Astrocyte (in vitro differentiated cells and primary cell): ENCODE results near the gene OVCA2. TPM values are rescaled to one million over a fixed set of nuclear protein-coding genes. Genes with fewer than 3 reads are reported as not detected.

Experiments
- DNase-seq: peaks from one replicate; pipeline ENCODE4 v3.0.0-alpha.2; 2010; ENCODE audit warnings: low read depth
- FAIRE-seq: peaks from 2 replicates; lab custom pipeline; 2011; peaks lifted over from hg19 to GRCh38; lab: Jason Lieb, UNC
- H2AFZ ChIP-seq: 2 replicates; pipeline ENCODE4 v1.6.0; 2012; ENCODE audit warnings: low read depth, low read length, inconsistent platforms
- H3K27ac ChIP-seq: 2 replicates; pipeline ENCODE4 v1.5.1; 2011; ENCODE audit warnings: low read depth, low read length, inconsistent platforms
- H3K27me3 ChIP-seq: 2 replicates; pipeline ENCODE4 v1.6.0; 2011; ENCODE audit warnings: low read length, inconsistent platforms; ENCODE audit not compliant: insufficient read depth
- H3K36me3 ChIP-seq: 2 replicates; pipeline ENCODE4 v1.5.1; 2011; ENCODE audit warnings: low read length, inconsistent platforms; ENCODE audit not compliant: insufficient read depth
- H3K4me1 ChIP-seq: 2 replicates; pipeline ENCODE4 v1.5.1; 2011; ENCODE audit warnings: low read length, inconsistent platforms; ENCODE audit not compliant: insufficient read depth
- H3K4me2 ChIP-seq: 2 replicates; pipeline ENCODE4 v1.6.0; 2012; ENCODE audit warnings: low read length, inconsistent platforms
- H3K4me3 ChIP-seq: 2 replicates; pipeline ENCODE4 v1.5.1; 2011; ENCODE audit warnings: low read depth, mild to moderate bottlenecking, low read length, inconsistent platforms; ENCODE audit not compliant: insufficient read depth
- H3K79me2 ChIP-seq: 2 replicates; pipeline ENCODE4 v1.6.0; 2012; ENCODE audit warnings: mild to moderate bottlenecking, low read length, inconsistent platforms; ENCODE audit not compliant: insufficient read depth
- H3K9ac ChIP-seq: 2 replicates; pipeline ENCODE4 v1.6.0; 2012; ENCODE audit warnings: mild to moderate bottlenecking, low read length, inconsistent platforms
- H3K9me3 ChIP-seq: 2 replicates; pipeline ENCODE4 v1.5.1; 2012; ENCODE audit warnings: low read depth, mild to moderate bottlenecking, low read length, inconsistent platforms; ENCODE audit not compliant: insufficient read depth
- H4K20me1 ChIP-seq: 2 replicates; pipeline ENCODE4 v1.6.0; 2012; ENCODE audit warnings: low read length, inconsistent platforms; ENCODE audit not compliant: insufficient read depth
- H3K27ac Mint-ChIP-seq: one replicate; pipeline ENCODE4 v1.8.0; 2021; ENCODE audit warnings: mild to moderate bottlenecking, mixed read lengths; ENCODE audit not compliant: unreplicated experiment
- H3K27me3 Mint-ChIP-seq: one replicate; pipeline ENCODE4 v1.8.0; 2021; ENCODE audit warnings: low read depth, mixed read lengths; ENCODE audit not compliant: unreplicated experiment
- H3K36me3 Mint-ChIP-seq: one replicate; pipeline ENCODE4 v1.8.0; 2021; ENCODE audit warnings: low read depth, mixed read lengths; ENCODE audit not compliant: unreplicated experiment
- H3K4me1 Mint-ChIP-seq: one replicate; pipeline ENCODE4 v1.8.0; 2021; ENCODE audit warnings: low read depth, mixed read lengths; ENCODE audit not compliant: unreplicated experiment
- H3K4me3 Mint-ChIP-seq: one replicate; pipeline ENCODE4 v1.8.0; 2021; ENCODE audit warnings: mild to moderate bottlenecking, moderate library complexity, mixed read lengths; ENCODE audit not compliant: unreplicated experiment
- H3K9me3 Mint-ChIP-seq: one replicate; pipeline ENCODE4 v1.8.0; 2021; ENCODE audit warnings: mild to moderate bottlenecking, mixed read lengths; ENCODE audit not compliant: unreplicated experiment
- CTCF ChIP-seq: IDR thresholded peaks from 2 replicates; pipeline ENCODE4 v1.5.1; 2011; ENCODE audit warnings: low read depth, mild to moderate bottlenecking, inconsistent platforms, low read length, moderate library complexity; ENCODE audit not compliant: insufficient read depth
- EZH2 ChIP-seq: IDR thresholded peaks from 2 replicates; pipeline ENCODE4 v1.6.1; 2012; ENCODE audit warnings: mild to moderate bottlenecking, low read length, inconsistent platforms; ENCODE audit not compliant: insufficient read depth
- total RNA-seq: library from RNA; stranded (reverse); gene quantifications from 2 replicates; pipeline ENCODE4 v1.2.1, GENCODE V29; 2021

Gene OVCA2
- total RNA-seq, 1 donor from 2014 or later, result 36.8 TPM

GRCh38 chr17:2065949-2066400 lies 24.2 kb downstream of the OVCA2 start:
- peak overlapping the region; percentile 99 for H3K27ac ChIP-seq
- TF ChIP-seq CTCF (no peak), EZH2 (no peak)
- no peaks in the 10 kb centered on the region for H3K27me3 ChIP-seq
- Mint-ChIP-seq H3K27me3 (no peaks in the 10 kb centered on the region), H3K27ac (peak overlapping the region; percentile 84), H3K9me3 (no peaks in the 10 kb centered on the region), H3K4me1 (peaks cover 65% of the 10 kb centered on the region), H3K4me3 (peak overlapping the region; percentile 65), H3K36me3 (peaks cover 30% of the 10 kb centered on the region)
- no peak for FAIRE-seq
- H3K4me2 ChIP-seq, result peak overlapping the region; percentile 25
- DNase-seq, result no peak
- no peaks in the 10 kb centered on the region for H4K20me1 ChIP-seq
- H3K36me3 ChIP-seq, result no peaks in the 10 kb centered on the region
- no peak overlapping the region for H2AFZ ChIP-seq
- H3K9ac ChIP-seq, result peak overlapping the region; percentile 93
- H3K79me2 ChIP-seq, result peaks cover 36% of the 10 kb centered on the region
- H3K4me3 ChIP-seq, result no peak overlapping the region
- peaks cover 92% of the 10 kb centered on the region for H3K4me1 ChIP-seq
- no peaks in the 10 kb centered on the region for H3K9me3 ChIP-seq

GRCh38 chr17:2067048-2067561 lies 25.3 kb downstream of the OVCA2 start:
- peaks cover 92% of the 10 kb centered on the region for H3K4me1 ChIP-seq
- peaks cover 72% of the 10 kb centered on the region for H3K4me1 Mint-ChIP-seq

More at GRCh38 chr17:2067048-2067561, 25.3 kb downstream of the OVCA2 start:
- H2AFZ ChIP-seq, result no peak overlapping the region
- no peak overlapping the region for H3K4me3 ChIP-seq
- no peaks in the 10 kb centered on the region for H3K36me3 ChIP-seq
- FAIRE-seq (no peak), DNase-seq (no peak)
- peak overlapping the region; percentile 93 for H3K9ac ChIP-seq
- no peaks in the 10 kb centered on the region for H3K27me3 ChIP-seq
- Mint-ChIP-seq H3K4me3 (peak overlapping the region; percentile 40), H3K27ac (peak overlapping the region; percentile 86), H3K9me3 (no peaks in the 10 kb centered on the region), H3K27me3 (no peaks in the 10 kb centered on the region), H3K36me3 (peaks cover 36% of the 10 kb centered on the region)
- H4K20me1 ChIP-seq, result no peaks in the 10 kb centered on the region
- no peaks in the 10 kb centered on the region for H3K9me3 ChIP-seq
- H3K79me2 ChIP-seq, result peaks cover 25% of the 10 kb centered on the region
- peak overlapping the region; percentile 99 for H3K27ac ChIP-seq
- peak overlapping the region; percentile 52 for H3K4me2 ChIP-seq
- TF ChIP-seq CTCF, result no peak
- TF ChIP-seq EZH2, result no peak
